HFFc6 (cell line): ENCODE data around the gene C20orf173. TPM values are rescaled to one million over a fixed set of nuclear protein-coding genes. Genes with fewer than 3 reads are reported as not detected.

Source experiments
- DNase-seq: peaks from one replicate; pipeline ENCODE4 v3.0.0-alpha.2; 2018
- H3K27ac Mint-ChIP-seq: 2 replicates; pipeline ENCODE4 v1.8.0; 2020; ENCODE audit warnings: mild to moderate bottlenecking, mixed read lengths
- H3K27me3 Mint-ChIP-seq: 2 replicates; pipeline ENCODE4 v1.8.0; 2021; ENCODE audit warnings: mild to moderate bottlenecking, moderate library complexity, mixed read lengths; ENCODE audit not compliant: insufficient read depth
- H3K36me3 Mint-ChIP-seq: 2 replicates; pipeline ENCODE4 v1.8.0; 2021; ENCODE audit warnings: low read depth, mixed read lengths
- H3K4me1 Mint-ChIP-seq: 2 replicates; pipeline ENCODE4 v1.8.0; 2020; ENCODE audit warnings: low read depth, mixed read lengths
- H3K4me3 Mint-ChIP-seq: 2 replicates; pipeline ENCODE4 v1.8.0; 2020; ENCODE audit warnings: mild to moderate bottlenecking, moderate library complexity, mixed read lengths
- H3K9me3 Mint-ChIP-seq: 2 replicates; pipeline ENCODE4 v1.8.0; 2020; ENCODE audit warnings: mild to moderate bottlenecking, mixed read lengths
- total RNA-seq, 6 experiments: library from RNA; stranded (reverse); fragmentation: NEBNext Ultra II Directional; extraction: Animal tissue kit (Norgen Biotek cat#: 25700); gene quantifications; 2 replicates in 1 of 6; 3 replicates in 5 of 6; pipeline ENCODE4 v1.2.3, GENCODE V29; 2021
- TF ChIP-seq, protein P1 (sequence below): fragments of 200-600 bp; sonication (generic); IDR thresholded peaks from 2 replicates; pipeline ENCODE4 v1.5.0; 2021; ENCODE audit warnings: antibody characterized with exemption, mild to moderate bottlenecking

Gene C20orf173
- total RNA-seq, 6 experiments from 2014 or later, result not detected

DNA sequence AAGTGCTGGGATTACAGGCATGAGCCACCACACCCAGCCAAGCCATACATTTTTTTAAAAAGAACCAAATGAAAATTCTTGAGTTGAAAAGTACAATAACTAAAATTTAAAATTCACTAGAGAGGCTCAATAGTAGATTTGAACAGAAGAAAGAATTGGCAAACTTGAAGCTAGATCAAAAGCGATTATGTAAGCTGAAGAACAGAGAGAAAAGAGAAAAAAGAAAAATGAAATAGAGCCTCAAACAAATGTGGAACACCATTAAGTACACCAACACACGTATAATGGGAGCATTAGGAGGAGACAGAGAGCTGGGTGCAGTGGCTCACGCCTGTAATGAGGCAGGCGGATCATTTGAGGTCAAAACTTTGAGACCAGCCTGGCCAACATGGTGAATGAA, 43.4 kb upstream of the C20orf173 start:
- Mint-ChIP-seq H3K4me3 (no peak overlapping the region), H3K9me3 (peaks cover 18% of the 10 kb centered on the region), H3K27ac (no peak overlapping the region), H3K4me1 (no peaks in the 10 kb centered on the region), H3K27me3 (peaks cover 10% of the 10 kb centered on the region), H3K36me3 (peaks cover 11% of the 10 kb centered on the region)
- TF ChIP-seq, protein P1, sequence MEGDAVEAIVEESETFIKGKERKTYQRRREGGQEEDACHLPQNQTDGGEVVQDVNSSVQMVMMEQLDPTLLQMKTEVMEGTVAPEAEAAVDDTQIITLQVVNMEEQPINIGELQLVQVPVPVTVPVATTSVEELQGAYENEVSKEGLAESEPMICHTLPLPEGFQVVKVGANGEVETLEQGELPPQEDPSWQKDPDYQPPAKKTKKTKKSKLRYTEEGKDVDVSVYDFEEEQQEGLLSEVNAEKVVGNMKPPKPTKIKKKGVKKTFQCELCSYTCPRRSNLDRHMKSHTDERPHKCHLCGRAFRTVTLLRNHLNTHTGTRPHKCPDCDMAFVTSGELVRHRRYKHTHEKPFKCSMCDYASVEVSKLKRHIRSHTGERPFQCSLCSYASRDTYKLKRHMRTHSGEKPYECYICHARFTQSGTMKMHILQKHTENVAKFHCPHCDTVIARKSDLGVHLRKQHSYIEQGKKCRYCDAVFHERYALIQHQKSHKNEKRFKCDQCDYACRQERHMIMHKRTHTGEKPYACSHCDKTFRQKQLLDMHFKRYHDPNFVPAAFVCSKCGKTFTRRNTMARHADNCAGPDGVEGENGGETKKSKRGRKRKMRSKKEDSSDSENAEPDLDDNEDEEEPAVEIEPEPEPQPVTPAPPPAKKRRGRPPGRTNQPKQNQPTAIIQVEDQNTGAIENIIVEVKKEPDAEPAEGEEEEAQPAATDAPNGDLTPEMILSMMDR, result no peak
- DNase-seq, result no peak

DNA sequence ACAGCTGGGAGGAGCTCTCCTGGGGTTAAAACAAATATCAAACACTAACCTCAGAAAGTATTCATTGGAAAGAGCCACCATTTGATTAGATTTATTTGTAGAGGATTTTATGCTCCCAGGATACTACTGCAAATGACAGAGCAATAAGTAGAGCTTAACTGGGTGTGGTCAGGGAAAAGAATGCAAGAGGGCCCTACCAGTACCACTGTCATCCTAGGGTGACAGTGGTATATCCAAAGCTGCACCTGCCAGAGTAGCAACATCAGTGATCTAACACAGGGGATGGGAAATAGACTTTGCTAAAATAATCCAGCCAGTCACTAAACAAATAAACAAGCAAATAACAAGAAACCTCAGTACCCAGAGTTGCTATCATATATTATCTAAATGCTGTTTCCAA, 42.1 kb upstream of the C20orf173 start:
- peaks cover 11% of the 10 kb centered on the region for H3K27me3 Mint-ChIP-seq
- TF ChIP-seq, protein P1, result no peak

DNA sequence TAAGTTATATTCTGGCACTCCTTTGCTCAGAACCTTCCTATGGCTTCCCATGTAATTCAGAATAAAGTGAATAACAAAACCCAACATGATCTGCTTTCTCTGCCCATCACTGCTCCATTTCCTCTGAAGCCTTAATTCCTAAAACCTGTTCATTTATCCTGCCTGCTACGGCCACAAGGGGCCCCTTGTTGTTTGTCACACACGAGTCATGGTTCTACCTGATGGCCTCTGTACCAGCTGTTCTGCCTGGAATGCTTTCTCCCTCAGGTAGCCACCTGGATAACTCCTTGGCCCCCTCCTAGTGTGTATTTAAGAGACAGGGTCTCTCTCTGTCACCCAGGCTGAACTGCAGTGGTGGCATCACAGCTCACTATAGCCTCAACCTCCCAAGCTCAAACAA, 39.2 kb upstream of the C20orf173 start:
- TF ChIP-seq, protein P1, result peak; percentile 40; the same call in 1 of the 2 replicates
- peaks cover 10% of the 10 kb centered on the region for H3K27me3 Mint-ChIP-seq
- no peak overlapping the region for H3K27ac Mint-ChIP-seq
- H3K4me1 Mint-ChIP-seq, result no peaks in the 10 kb centered on the region
- peaks cover 12% of the 10 kb centered on the region for H3K9me3 Mint-ChIP-seq
- DNase-seq, result no peak
- H3K36me3 Mint-ChIP-seq, result peaks cover 11% of the 10 kb centered on the region
- H3K4me3 Mint-ChIP-seq, result no peak overlapping the region

More for the DNA sequence above, 42.1 kb upstream of the C20orf173 start:
- Mint-ChIP-seq H3K4me3 (no peak overlapping the region), H3K27ac (no peak overlapping the region), H3K36me3 (peaks cover 11% of the 10 kb centered on the region), H3K9me3 (peaks cover 18% of the 10 kb centered on the region), H3K4me1 (no peaks in the 10 kb centered on the region)
- no peak for DNase-seq

DNA sequence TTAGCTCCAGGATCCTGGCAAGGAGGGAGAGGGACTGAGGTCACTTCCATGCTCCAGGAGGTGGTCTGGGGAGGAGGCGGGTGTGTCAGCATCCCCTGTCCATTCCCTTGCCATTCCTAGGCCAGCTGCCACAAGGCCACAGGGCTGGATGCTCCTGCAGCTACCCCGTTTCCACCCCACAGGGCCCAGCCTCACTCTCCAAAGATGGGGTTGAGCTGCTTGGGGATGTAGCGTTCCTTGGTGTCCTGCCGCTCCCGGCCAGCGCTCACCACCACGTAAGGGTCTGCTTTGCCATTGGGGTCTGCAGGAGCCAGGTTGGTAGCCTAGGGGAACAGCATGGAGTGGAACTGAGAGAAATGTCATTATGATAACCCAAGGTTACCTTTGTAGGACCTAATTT, 35.5 kb upstream of the C20orf173 start:
- no peaks in the 10 kb centered on the region for H3K36me3 Mint-ChIP-seq
- DNase-seq, result no peak
- H3K27me3 Mint-ChIP-seq, result peaks cover 6% of the 10 kb centered on the region; the same call in 1 of the 2 replicates
- H3K27ac Mint-ChIP-seq, result no peak overlapping the region
- no peak overlapping the region for H3K4me3 Mint-ChIP-seq
- peaks cover 6% of the 10 kb centered on the region; the same call in 1 of the 2 replicates for H3K4me1 Mint-ChIP-seq
- no peaks in the 10 kb centered on the region for H3K9me3 Mint-ChIP-seq
- TF ChIP-seq, protein P1, result no peak

DNA sequence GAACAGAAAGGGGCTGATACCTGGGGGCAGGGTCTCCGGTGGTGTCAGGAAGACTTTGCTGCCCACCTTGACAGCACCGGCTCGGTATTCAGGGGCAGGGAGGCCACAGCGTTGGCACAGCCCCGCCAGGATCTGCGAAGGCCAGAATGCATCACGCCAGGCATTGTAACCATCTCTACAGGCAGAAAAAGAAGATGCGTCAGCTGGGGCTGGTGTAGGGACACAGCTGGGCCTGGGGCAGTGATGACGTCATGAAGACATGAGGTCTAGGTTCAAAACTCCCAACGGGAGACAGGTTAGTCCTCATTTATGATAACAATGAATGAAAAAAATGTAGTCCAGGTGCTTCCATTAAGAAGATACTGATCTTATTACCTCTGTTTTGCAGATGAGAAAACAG, 34.4 kb upstream of the C20orf173 start:
- DNase-seq, result no peak
- H3K4me3 Mint-ChIP-seq, result no peak overlapping the region
- H3K4me1 Mint-ChIP-seq, result peaks cover 6% of the 10 kb centered on the region; the same call in 1 of the 2 replicates
- no peaks in the 10 kb centered on the region for H3K9me3 Mint-ChIP-seq
- H3K27me3 Mint-ChIP-seq, result peaks cover 6% of the 10 kb centered on the region; the same call in 1 of the 2 replicates
- TF ChIP-seq, protein P1, result no peak
- H3K27ac Mint-ChIP-seq, result no peak overlapping the region
- H3K36me3 Mint-ChIP-seq, result peaks cover under 1% of the 10 kb centered on the region; the same call in 1 of the 2 replicates
